NCI-H1092 treated with DMSO at 0.1 percent for 48 hours (cell line): ENCODE results near the gene TBC1D3I.
"Not testable (repeated sequence)": the region's sequence is repeated elsewhere in the genome, so short reads cannot be mapped to it uniquely, and the experiment has no call there.

Experiments
- DNase-seq: peaks from one replicate; lab custom pipeline; 2025; lab: John Stamatoyannopoulos, UW

The TBC1D3I gene

GRCh38 chr17:36206486-36206821 lies 57.9 kb downstream of the TBC1D3I start:
- DNase-seq: not testable (repeated sequence)

GRCh38 chr17:36205637-36206485 lies 58.5 kb downstream of the TBC1D3I start:
- DNase-seq: no peak

- DNase-seq: no peak
These were observed 59.5 kb downstream of the TBC1D3I start for GRCh38 chr17:36204724-36205500.
